ENCODE measurements around the gene LCAT. TPM values are rescaled to one million over a fixed set of nuclear protein-coding genes. Genes with fewer than 3 reads are reported as not detected.
"Not testable (repeated sequence)": the region's sequence is repeated elsewhere in the genome, so short reads cannot be mapped to it uniquely, and the experiment has no call there.

LCAT gene
- polyA plus RNA-seq, 12 donors = 15.7 to 39.5 (median 18.8) TPM; not detected in 1

DNA sequence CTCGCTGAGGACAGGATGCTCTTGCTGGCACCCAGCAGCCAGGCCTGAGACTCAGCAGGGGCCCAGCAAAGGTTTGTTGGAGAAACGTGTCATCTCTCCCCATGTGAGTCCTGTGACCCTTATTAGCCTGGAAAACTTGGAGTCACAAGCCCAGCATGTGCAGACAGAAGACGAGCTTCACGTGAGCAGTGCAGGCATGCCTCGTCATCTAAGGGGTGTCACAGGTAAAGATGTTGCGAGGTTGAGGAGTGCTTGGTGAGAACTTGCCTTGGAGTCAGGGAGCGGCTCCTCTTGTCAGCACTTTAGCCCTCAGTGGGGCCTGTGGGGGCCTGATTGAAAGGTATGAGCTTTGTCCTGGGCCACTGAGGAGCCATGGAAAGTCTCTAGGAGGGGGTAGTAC is 10.1 kb downstream of the LCAT start:
- DNase-seq = no peak

GRCh38 chr16:67932462-67932840 is 11.5 kb downstream of the LCAT start:
- DNase-seq = no peak

GRCh38 chr16:67931712-67932461 is 12.0 kb downstream of the LCAT start, which contains the start of gene CTRL:
TSS of gene CTRL (minus strand) at chr16:67931862. CDS start at chr16:67931852, 10 bp downstream.
- DNase-seq = no peak

- no peak for DNase-seq
These were observed 13.2 kb downstream of the LCAT start for GRCh38 chr16:67930678-67931211.

DNA sequence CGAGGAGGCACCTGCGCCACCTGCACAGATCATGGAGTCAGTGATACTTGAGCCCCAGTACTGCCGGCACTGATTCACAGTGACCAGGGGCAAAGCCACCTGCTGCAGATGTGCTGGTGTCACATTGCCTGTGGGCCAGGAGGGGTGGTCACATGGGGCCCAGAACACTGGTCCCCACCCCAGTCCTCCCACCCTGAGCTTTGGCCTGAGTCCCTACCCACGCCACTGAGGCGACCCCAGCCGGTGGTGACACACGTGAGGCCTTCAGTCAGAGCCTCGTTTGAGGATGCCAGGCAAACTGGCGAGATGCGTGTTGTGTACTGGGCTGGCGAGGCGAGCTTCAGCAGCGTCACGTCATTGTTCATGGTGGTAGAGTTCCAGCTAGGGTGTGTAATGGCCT is 13.7 kb downstream of the LCAT start:
- DNase-seq = no peak

GRCh38 chr16:67928561-67929364 is 15.2 kb downstream of the LCAT start:
- peak; percentile 69 for DNase-seq

DNA sequence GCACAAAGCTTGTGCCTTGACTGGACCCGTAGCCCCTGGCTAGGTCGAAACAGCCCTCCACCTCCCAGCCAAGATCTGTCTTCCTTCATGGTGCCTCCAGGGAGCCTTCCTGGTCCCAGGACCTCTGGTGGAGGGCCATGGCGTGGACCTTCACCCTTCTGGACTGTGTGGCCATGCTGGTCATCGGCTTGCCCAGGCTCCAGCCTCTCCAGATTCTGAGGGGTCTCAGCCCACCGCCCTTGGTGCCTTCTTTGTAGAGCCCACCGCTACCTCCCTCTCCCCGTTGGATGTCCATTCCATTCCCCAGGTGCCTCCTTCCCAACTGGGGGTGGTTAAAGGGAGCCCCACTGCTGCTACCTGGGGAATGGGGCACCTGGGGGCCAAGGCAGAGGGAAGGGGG is 15.8 kb downstream of the LCAT start:
- no peak for DNase-seq

GRCh38 chr16:67927131-67927941 is 16.6 kb downstream of the LCAT start:
- DNase-seq = no peak

GRCh38 chr16:67926181-67926750 is 17.7 kb downstream of the LCAT start:
- no peak for DNase-seq

DNA sequence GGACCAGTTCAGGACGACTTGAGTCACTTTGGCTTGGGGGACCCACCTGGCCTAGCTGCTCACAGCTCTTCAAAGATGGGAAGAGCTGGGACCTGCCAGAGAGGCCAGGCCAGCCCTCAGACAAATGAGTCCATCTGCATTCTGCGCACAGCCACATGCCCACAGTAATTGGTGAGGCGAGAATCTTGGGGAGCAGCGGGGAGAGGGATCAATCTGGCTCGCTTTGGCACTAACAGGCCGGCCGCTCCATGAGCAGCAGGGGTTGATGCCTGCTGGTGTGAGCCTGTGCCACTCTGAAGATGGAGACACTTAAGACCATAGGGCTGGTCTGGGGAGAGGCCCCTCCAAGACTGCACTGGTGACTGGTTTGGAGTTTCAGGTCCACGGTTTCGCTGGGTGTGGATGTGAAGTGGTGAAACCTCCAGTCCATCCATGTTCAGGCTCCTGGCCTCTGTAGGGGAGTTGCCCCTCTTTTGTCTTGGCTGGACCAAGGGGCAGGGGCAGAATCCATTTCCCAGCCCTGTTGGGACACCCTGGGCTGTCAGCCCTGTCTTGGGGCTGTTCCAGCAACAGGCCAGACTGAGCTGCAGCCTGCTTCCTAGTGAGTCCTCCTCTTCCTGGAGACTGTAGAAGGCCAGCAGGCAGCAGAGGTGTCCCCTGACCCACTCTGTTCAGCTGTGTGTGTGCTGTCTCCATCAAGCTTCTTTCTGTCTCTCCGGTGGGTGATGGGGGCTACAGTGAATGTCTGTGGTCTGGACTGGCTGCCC is 19.6 kb downstream of the LCAT start:
- DNase-seq = no peak

DNA sequence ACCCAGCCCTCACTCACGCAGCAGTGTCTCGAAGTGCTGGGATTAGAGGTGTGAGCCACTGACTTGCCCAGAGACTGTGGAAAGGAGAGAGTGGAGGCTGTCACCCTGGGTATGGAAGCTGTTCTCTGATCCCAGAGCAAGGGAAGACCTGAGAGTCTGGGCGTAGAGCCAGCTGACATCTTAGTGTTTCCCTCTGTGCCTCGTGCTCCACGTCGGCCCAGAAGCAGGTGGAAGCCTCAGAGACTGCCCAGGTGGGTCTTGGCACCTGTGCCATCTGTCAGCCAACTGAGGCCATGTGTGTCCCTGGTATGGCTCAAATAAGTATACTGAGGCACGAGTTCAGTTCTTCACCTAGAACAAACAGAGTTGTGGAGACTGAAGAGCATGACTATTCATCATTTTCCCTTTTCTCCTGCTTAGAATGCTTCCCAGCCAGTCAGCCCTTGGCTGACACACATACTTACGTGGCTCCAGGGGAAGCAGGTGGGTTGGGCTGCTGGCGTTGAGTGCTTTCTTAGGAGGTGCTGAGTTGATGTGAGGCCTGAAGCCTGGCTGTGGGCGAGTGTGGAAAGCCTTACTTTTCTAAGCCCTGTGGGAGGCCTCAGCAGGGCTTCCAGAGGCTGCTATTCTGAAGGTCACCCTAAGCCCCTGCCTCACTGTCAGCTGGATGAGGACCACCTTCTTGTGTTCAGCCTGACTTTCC is 20.4 kb downstream of the LCAT start:
- DNase-seq = no peak

DNA sequence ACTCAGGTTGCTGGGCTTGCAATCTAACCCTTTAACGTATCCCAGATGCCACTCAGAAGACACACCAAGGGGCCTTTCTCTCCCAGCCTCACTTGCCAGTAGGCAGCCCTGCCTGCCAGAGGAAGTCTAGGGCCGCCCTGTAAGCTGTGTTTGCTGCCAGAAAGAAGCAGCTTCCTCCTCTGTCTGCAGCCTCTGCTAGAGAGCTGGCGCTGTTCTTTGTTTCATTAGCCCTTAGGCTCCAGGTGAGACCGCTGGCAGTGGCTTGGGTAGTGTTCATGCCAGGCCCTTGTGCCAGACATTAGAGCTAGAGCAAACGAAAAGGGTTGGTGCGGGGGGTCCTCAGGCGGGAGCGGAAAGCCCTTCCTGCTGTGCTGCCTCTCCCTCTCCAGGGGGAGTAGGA is 21.2 kb downstream of the LCAT start:
- DNase-seq = no peak

GRCh38 chr16:67922221-67922620 is 21.7 kb downstream of the LCAT start:
- no peak for DNase-seq

GRCh38 chr16:67919622-67920221 is 24.2 kb downstream of the LCAT start:
- DNase-seq = no peak

- no peak for DNase-seq
These were observed 26.1 kb downstream of the LCAT start for GRCh38 chr16:67917852-67918236.

DNA sequence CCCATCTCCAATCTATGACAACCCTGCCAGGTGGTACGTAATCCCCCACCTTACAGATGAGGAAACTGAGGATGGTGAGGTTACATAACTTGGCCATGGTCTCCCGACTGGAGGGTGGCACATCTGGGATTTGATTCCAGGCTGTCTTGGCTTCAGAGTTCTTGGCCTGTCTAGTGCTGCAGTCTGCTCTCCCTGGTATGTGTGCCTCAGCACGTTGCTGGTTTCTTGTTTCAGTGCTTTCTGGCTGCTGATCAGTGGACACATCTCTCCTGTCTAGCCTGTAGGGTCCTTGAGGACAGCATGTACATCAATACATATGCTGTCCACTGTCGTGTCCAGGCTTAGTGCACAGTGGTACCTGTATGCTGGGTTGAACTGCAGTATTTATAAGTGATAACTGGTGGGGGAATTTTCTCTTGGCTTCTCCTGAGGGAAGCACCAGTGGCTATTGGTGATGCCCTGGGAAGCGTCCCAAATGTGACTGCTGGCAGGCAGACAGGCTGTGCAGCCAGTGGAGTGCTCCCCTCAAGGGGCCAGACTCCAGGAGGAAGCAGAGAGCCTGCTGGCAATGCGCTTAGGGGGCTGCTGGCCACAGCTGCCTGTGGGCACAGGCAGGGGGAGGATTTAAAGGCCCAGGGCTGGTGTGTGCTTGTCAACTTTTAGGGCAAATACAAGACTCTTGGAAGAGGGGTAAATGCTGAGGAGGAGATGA is 26.6 kb downstream of the LCAT start:
- DNase-seq = no peak

DNA sequence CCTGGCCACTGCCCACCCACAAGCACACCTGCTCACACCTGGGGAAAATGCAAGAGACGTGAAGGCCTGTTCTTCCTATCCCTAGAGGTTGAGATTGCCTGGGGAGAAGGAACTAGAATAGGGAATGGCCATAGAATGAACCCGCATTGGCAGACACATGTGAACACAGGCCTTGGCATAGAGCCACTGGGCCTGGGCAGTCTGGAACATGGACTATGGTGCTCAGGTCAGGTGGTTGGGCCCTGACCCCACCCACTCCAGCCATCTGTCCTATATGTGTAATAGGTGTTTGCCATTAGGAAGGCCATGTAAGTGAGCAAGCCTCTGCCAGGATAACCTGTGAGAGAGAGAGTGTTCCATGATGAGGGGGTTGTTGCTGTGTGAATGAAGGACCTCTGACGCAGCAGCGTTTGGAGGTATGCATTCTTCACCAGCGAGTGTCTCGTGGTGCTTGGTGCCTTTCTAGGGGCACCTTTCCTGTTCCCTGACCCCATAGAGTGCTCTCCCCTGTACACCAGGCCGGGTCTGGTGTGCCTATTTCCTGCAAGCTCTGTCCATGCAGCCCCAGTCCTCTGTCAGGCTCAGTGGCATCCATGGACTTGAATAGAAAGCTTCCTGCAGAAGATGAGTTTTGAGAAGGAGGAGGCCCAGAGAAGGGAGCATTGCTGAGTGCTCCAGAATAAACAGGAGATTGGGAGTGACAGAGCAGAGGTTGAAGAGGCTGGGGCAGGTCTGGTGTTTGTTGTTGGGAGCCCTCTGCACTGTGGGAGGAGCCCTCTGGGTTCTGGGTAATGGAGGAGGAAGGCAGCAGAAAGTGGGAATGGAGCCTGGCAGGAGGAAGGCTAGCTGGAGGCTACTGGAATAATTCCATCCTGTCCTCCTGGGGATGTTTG is 27.8 kb downstream of the LCAT start:
- DNase-seq = no peak

- not testable (repeated sequence) for DNase-seq
These were observed 28.5 kb downstream of the LCAT start for GRCh38 chr16:67915496-67915769.

All from muscle of arm (tissue), 12 donors.